ENCODE data around the gene PEAK1.
A peak's percentile ranks its signal among the peaks of the same experiment; 100 is the strongest.
"Not testable (repeated sequence)": the region's sequence is repeated elsewhere in the genome, so short reads cannot be mapped to it uniquely, and the experiment has no call there.

PEAK1 gene

DNA sequence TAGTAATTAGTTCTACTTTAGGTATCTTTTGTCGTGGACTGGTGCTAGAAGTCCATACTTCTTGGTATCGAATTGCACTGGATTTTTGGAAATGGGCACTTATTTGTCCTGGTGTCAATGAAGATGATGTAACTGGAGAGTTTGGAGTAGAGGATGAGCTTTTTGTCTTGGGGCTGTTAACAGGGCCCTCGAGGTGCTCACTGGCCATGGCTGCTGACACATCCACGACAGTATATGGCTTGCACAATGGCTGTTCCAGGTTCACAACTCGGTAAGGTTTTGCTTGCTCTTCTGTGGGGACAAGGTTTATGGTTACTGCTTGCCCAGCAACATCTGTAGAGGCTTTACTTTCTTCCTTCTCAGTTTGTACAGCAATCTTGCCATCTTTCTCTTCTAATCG is 239.6 kb downstream of the PEAK1 start:
- H3K4me3 ChIP-seq (ENCODE audit: low read length), result no peak overlapping the region
- TF ChIP-seq, protein P1, sequence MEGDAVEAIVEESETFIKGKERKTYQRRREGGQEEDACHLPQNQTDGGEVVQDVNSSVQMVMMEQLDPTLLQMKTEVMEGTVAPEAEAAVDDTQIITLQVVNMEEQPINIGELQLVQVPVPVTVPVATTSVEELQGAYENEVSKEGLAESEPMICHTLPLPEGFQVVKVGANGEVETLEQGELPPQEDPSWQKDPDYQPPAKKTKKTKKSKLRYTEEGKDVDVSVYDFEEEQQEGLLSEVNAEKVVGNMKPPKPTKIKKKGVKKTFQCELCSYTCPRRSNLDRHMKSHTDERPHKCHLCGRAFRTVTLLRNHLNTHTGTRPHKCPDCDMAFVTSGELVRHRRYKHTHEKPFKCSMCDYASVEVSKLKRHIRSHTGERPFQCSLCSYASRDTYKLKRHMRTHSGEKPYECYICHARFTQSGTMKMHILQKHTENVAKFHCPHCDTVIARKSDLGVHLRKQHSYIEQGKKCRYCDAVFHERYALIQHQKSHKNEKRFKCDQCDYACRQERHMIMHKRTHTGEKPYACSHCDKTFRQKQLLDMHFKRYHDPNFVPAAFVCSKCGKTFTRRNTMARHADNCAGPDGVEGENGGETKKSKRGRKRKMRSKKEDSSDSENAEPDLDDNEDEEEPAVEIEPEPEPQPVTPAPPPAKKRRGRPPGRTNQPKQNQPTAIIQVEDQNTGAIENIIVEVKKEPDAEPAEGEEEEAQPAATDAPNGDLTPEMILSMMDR (IDR thresholded peaks at IDR 0.05; ENCODE audit: insufficient read depth, low read depth, low read length, missing control alignments), result no peak
- DNase-seq (ENCODE audit: low read depth), result no peak

- no peak for DNase-seq (ENCODE audit: low read depth)
- H3K4me3 ChIP-seq (ENCODE audit: low read length), result no peak overlapping the region
- TF ChIP-seq, protein P1 (IDR thresholded peaks at IDR 0.05; ENCODE audit: insufficient read depth, low read depth, low read length, missing control alignments), result no peak
These were observed 240.3 kb downstream of the PEAK1 start for GRCh38 chr15:77179541-77179998.

DNA sequence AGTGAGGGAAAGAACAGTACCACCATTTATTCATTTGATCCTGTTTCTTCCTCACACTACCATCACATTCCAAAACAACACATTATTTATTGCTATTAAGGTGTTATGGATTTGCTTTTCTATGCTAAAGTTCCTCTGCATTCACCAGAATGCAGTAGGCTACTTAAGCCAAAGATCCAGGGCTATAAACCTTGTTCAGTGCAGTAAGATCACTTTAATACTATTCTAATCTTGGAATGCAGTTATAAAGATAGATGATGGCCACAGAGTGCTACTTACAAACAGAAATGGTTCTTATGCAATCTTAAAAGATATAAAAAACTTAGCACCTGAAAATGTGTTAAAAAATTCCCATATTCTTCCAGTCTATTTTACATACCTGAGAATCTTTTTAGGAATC is 241.5 kb downstream of the PEAK1 start:
- TF ChIP-seq, protein P1 (IDR thresholded peaks at IDR 0.05; ENCODE audit: insufficient read depth, low read depth, low read length, missing control alignments), result no peak
- no peak overlapping the region for H3K4me3 ChIP-seq (ENCODE audit: low read length)
- DNase-seq (ENCODE audit: low read depth), result no peak

- not testable (repeated sequence) for H3K4me3 ChIP-seq (ENCODE audit: low read length); DNase-seq (ENCODE audit: low read depth)
These were observed 243.8 kb downstream of the PEAK1 start for GRCh38 chr15:77176148-77176547.

- TF ChIP-seq, protein P1 (IDR thresholded peaks at IDR 0.05; ENCODE audit: insufficient read depth, low read depth, low read length, missing control alignments), result no peak
- H3K4me3 ChIP-seq (ENCODE audit: low read length), result no peak overlapping the region
- peak; percentile 15 for DNase-seq (ENCODE audit: low read depth)
These were observed 246.4 kb downstream of the PEAK1 start for GRCh38 chr15:77173487-77173886.

DNA sequence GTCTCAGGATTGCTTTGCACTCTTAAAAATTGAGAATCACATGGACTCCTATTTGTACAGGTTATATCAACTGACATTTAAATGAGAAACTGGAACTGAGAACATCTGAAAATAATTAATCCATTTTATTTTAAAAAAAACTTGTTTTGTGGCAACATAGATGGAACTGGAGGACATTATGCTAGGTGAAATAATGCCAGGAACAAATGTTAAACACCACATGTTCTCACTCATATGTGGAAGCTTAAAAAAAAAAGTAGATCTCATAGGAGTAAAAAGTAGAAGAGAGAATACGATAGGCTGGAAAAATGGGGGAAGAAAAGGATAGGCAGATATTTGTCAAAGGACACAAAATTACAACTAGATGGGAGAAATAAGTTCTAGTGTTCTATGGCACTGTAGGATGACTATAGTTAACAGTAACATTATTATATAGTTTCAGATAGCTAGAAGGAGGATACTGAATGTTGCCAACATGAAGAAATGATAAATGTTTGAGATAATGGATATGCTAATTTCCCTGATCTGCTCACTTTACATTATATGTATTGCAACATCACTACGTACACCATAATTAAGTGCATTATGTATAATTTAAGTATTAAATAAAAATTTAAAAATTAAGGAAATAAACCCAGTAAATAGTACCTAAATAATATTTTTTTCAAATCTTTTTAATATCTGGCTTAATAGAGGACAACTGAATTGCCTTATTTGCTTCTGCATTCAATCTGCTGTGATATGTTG is 248.5 kb downstream of the PEAK1 start:
- no peak for DNase-seq (ENCODE audit: low read depth)
- H3K4me3 ChIP-seq (ENCODE audit: low read length), result no peak overlapping the region
- TF ChIP-seq, protein P1 (IDR thresholded peaks at IDR 0.05; ENCODE audit: insufficient read depth, low read depth, low read length, missing control alignments), result no peak

GRCh38 chr15:77168616-77169015 is 251.3 kb downstream of the PEAK1 start:
- H3K4me3 ChIP-seq (ENCODE audit: low read length), result no peak overlapping the region
- TF ChIP-seq, protein P1 (IDR thresholded peaks at IDR 0.05; ENCODE audit: insufficient read depth, low read depth, low read length, missing control alignments), result no peak
- DNase-seq (ENCODE audit: low read depth), result no peak

Data from epithelial cell of esophagus (primary cell).